ENCODE results near the gene FGD2. TPM values are rescaled to one million over a fixed set of nuclear protein-coding genes. Genes with fewer than 3 reads are reported as not detected.

The FGD2 gene
- total and polyA plus RNA-seq, 9 of the 15 experiments (the other 6 are each of a cell fraction or from before 2014, with no cell fraction given): 0.09 TPM; not detected in 8

GRCh38 chr6:37050045-37050853 is 44.8 kb downstream of the FGD2 start (continued):
- TF ChIP-seq SRF (CRISPR knock-in tag; IDR thresholded peaks at IDR 0.05) (peak in 1 of 2 experiments; percentile 14; a peak in 1 of 4 replicates), WHSC1 (IDR thresholded peaks at IDR 0.05; ENCODE audit: low read length) (peak; percentile 20), SMAD2 (IDR thresholded peaks at IDR 0.05; ENCODE audit: low read depth, low read length) (no peak), RB1 (IDR thresholded peaks at IDR 0.05; ENCODE audit: low read depth) (peak; percentile 61; the same call in 1 of the 2 replicates), PBX2 (CRISPR knock-in tag; IDR thresholded peaks at IDR 0.05; ENCODE audit: low read depth) (no peak), PBX2 (tag; conservative IDR thresholded peaks at IDR 0.05; ENCODE audit: low read depth) (no peak), POLR2G (IDR thresholded peaks at IDR 0.05; ENCODE audit: low read depth, low read length) (peak; percentile 82), HCFC1 (IDR thresholded peaks at IDR 0.05; ENCODE audit: low read depth, low read length) (no peak), ID3 (CRISPR knock-in tag; IDR thresholded peaks at IDR 0.05) (0 out of 2 replicates have a peak, but pooled peaks have one; percentile 30), ID3 (tag; IDR thresholded peaks at IDR 0.05) (peak; percentile 96), IFI16 (CRISPR knock-in tag; IDR thresholded peaks at IDR 0.05) (0 out of 2 replicates have a peak, but pooled peaks have one; percentile 4), ZFP91 (CRISPR knock-in tag; IDR thresholded peaks at IDR 0.05) (no peak), SUPT5H (IDR thresholded peaks at IDR 0.05) (no peak), ZNF609 (CRISPR knock-in tag; IDR thresholded peaks at IDR 0.05; ENCODE audit: borderline replicate concordance) (no peak), ZNF586 (CRISPR knock-in tag; conservative IDR thresholded peaks at IDR 0.05) (no peak), ZNF561 (CRISPR knock-in tag; conservative IDR thresholded peaks at IDR 0.05) (peak; percentile 16; the same call in 1 of the 2 replicates)
